ENCODE data around the gene JMJD7.

DNA sequence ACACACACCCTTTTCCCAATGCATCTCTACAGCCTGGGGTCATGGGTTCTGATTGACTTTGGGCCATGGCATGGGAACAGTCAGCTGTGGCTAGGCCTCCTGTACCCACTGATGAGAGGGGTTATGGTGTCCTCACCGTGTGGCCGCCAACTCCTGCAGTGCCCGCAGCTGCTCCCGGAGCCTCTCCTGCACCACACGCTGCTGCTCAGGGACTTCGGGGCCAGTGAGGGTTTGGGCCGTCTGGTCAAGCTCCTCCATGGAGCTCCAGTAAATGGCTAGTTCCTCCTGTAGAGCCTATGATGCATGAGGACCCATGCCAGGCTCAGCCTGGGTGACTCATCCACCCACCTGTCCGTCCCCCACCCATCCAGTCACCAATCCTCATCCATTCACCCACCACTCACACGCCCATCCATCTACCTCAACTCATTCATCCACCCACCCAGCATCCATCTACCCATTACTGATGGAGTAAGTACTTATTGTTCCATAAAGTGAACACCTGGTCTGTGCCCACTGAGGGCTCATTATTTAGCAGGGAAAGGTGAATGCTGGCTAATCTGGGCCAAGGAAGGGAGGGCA is 44.4 kb downstream of the JMJD7 start:
- no peak for TF ChIP-seq POLR2A (IDR thresholded peaks at IDR 0.05)
- TF ChIP-seq, protein P1, sequence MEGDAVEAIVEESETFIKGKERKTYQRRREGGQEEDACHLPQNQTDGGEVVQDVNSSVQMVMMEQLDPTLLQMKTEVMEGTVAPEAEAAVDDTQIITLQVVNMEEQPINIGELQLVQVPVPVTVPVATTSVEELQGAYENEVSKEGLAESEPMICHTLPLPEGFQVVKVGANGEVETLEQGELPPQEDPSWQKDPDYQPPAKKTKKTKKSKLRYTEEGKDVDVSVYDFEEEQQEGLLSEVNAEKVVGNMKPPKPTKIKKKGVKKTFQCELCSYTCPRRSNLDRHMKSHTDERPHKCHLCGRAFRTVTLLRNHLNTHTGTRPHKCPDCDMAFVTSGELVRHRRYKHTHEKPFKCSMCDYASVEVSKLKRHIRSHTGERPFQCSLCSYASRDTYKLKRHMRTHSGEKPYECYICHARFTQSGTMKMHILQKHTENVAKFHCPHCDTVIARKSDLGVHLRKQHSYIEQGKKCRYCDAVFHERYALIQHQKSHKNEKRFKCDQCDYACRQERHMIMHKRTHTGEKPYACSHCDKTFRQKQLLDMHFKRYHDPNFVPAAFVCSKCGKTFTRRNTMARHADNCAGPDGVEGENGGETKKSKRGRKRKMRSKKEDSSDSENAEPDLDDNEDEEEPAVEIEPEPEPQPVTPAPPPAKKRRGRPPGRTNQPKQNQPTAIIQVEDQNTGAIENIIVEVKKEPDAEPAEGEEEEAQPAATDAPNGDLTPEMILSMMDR (IDR thresholded peaks at IDR 0.05) = no peak
